Left forelimb (tissue), 1 donor: ENCODE measurements around the gene NMNAT3.

Experiments
- DNase-seq: peaks from one replicate; pipeline ENCODE4 v3.0.0-alpha.2; 2018; ENCODE audit warnings: low spot score

Gene NMNAT3

GRCh38 chr3:139577909-139578308 lies 99.9 kb downstream of the NMNAT3 start:
- DNase-seq, result no peak

GRCh38 chr3:139577346-139577745 lies 100.4 kb downstream of the NMNAT3 start:
- DNase-seq, result no peak

- DNase-seq, result no peak
Measured at GRCh38 chr3:139574026-139574947, 103.5 kb downstream of the NMNAT3 start.

GRCh38 chr3:139572847-139573672 lies 104.7 kb downstream of the NMNAT3 start:
- no peak for DNase-seq

- DNase-seq, result no peak
Measured at GRCh38 chr3:139571711-139572110, 106.1 kb downstream of the NMNAT3 start.

GRCh38 chr3:139564294-139564861 lies 113.4 kb downstream of the NMNAT3 start:
- DNase-seq, result no peak

- DNase-seq, result no peak
Measured at GRCh38 chr3:139561959-139562676, 115.7 kb downstream of the NMNAT3 start.

- no peak for DNase-seq
Measured at GRCh38 chr3:139561255-139561817, 116.4 kb downstream of the NMNAT3 start.

- no peak for DNase-seq
Measured at GRCh38 chr3:139560411-139560810, 117.4 kb downstream of the NMNAT3 start.

- DNase-seq, result no peak
Measured at GRCh38 chr3:139559541-139559940, 118.2 kb downstream of the NMNAT3 start.

GRCh38 chr3:139558351-139559266 lies 119.2 kb downstream of the NMNAT3 start:
- no peak for DNase-seq

- no peak for DNase-seq
Measured at GRCh38 chr3:139557041-139557440, 120.7 kb downstream of the NMNAT3 start.

GRCh38 chr3:139555249-139555648 lies 122.5 kb downstream of the NMNAT3 start:
- no peak for DNase-seq

- DNase-seq, result no peak
Measured at GRCh38 chr3:139554628-139555027, 123.1 kb downstream of the NMNAT3 start.

- no peak for DNase-seq
Measured at GRCh38 chr3:139552632-139553365, 125.0 kb downstream of the NMNAT3 start.

GRCh38 chr3:139548801-139549200 lies 129.0 kb downstream of the NMNAT3 start:
- no peak for DNase-seq

GRCh38 chr3:139547666-139548065 lies 130.1 kb downstream of the NMNAT3 start:
- no peak for DNase-seq

- DNase-seq, result no peak
Measured at GRCh38 chr3:139546772-139547171, 131.0 kb downstream of the NMNAT3 start.

- DNase-seq, result no peak
Measured at GRCh38 chr3:139541532-139542288, 136.1 kb downstream of the NMNAT3 start.
